ENCODE results near the gene KRTAP12-1.

The KRTAP12-1 gene

GRCh38 chr21:44718571-44718970 lies 36.6 kb upstream of the KRTAP12-1 start:
- TF ChIP-seq, protein P1, sequence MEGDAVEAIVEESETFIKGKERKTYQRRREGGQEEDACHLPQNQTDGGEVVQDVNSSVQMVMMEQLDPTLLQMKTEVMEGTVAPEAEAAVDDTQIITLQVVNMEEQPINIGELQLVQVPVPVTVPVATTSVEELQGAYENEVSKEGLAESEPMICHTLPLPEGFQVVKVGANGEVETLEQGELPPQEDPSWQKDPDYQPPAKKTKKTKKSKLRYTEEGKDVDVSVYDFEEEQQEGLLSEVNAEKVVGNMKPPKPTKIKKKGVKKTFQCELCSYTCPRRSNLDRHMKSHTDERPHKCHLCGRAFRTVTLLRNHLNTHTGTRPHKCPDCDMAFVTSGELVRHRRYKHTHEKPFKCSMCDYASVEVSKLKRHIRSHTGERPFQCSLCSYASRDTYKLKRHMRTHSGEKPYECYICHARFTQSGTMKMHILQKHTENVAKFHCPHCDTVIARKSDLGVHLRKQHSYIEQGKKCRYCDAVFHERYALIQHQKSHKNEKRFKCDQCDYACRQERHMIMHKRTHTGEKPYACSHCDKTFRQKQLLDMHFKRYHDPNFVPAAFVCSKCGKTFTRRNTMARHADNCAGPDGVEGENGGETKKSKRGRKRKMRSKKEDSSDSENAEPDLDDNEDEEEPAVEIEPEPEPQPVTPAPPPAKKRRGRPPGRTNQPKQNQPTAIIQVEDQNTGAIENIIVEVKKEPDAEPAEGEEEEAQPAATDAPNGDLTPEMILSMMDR (IDR thresholded peaks at IDR 0.05; ENCODE audit: low read length) = no peak
- TF ChIP-seq EZH2 (IDR thresholded peaks at IDR 0.05; ENCODE audit: borderline replicate concordance, low read length) = no peak
- Histone ChIP-seq H3K27me3 (ENCODE audit: insufficient read depth, low read length) (no peaks in the 10 kb centered on the region), H3K79me2 (ENCODE audit: insufficient read depth, low read length) (no peaks in the 10 kb centered on the region), H4K20me1 (ENCODE audit: insufficient read depth, low read length) (no peaks in the 10 kb centered on the region), H3K4me3 (ENCODE audit: low read depth, low read length, poor library complexity, severe bottlenecking) (no peak overlapping the region), H2AFZ (ENCODE audit: low read length) (no peak overlapping the region), H3K9ac (ENCODE audit: low read length) (no peak overlapping the region), H3K9me3 (ENCODE audit: low read length) (no peaks in the 10 kb centered on the region), H3K4me1 (ENCODE audit: insufficient read depth, low read length, severe bottlenecking) (no peaks in the 10 kb centered on the region), H3K36me3 (ENCODE audit: insufficient read depth, low read length) (no peaks in the 10 kb centered on the region), H3K4me2 (ENCODE audit: low read length) (no peak overlapping the region), H3F3A (ENCODE audit: insufficient read depth, low read length) (no peaks in the 10 kb centered on the region), H3K9me2 (ENCODE audit: low read depth, low read length) (no peaks in the 10 kb centered on the region), H3K27ac (ENCODE audit: low read depth, low read length, poor library complexity, severe bottlenecking) (no peak overlapping the region)

DNA sequence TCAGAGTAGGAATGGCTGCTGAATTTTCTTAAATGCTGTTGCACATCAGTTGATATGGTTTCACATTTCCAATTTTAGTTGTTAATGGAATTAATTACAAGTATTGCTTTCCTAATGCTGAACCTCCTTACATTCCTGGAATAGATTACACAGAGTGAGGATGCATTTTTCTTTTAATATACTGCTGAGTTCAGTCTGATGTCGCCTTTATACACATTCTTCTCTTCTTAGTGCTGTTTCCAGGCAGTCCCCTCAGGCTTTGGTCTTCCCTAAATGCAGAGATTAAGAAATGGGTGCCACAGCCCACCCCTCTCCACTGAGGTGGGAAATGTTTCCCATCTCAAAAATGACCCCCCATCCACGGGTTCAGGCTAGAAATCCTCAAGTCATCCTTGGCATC lies 36.1 kb upstream of the KRTAP12-1 start:
- Histone ChIP-seq H3K9me2 (ENCODE audit: low read depth, low read length) (no peaks in the 10 kb centered on the region), H3F3A (ENCODE audit: insufficient read depth, low read length) (no peaks in the 10 kb centered on the region), H4K20me1 (ENCODE audit: insufficient read depth, low read length) (no peaks in the 10 kb centered on the region), H3K9me3 (ENCODE audit: low read length) (no peaks in the 10 kb centered on the region), H3K4me3 (ENCODE audit: low read depth, low read length, poor library complexity, severe bottlenecking) (no peak overlapping the region), H3K27me3 (ENCODE audit: insufficient read depth, low read length) (no peaks in the 10 kb centered on the region), H3K79me2 (ENCODE audit: insufficient read depth, low read length) (no peaks in the 10 kb centered on the region), H3K27ac (ENCODE audit: low read depth, low read length, poor library complexity, severe bottlenecking) (no peak overlapping the region), H2AFZ (ENCODE audit: low read length) (no peak overlapping the region), H3K9ac (ENCODE audit: low read length) (no peak overlapping the region), H3K36me3 (ENCODE audit: insufficient read depth, low read length) (no peaks in the 10 kb centered on the region), H3K4me2 (ENCODE audit: low read length) (no peak overlapping the region), H3K4me1 (ENCODE audit: insufficient read depth, low read length, severe bottlenecking) (no peaks in the 10 kb centered on the region)
- TF ChIP-seq, protein P1 (IDR thresholded peaks at IDR 0.05; ENCODE audit: low read length) = no peak
- no peak for TF ChIP-seq EZH2 (IDR thresholded peaks at IDR 0.05; ENCODE audit: borderline replicate concordance, low read length)

- Histone ChIP-seq H3K36me3 (ENCODE audit: insufficient read depth, low read length) (no peaks in the 10 kb centered on the region), H3K27me3 (ENCODE audit: insufficient read depth, low read length) (no peaks in the 10 kb centered on the region), H3F3A (ENCODE audit: insufficient read depth, low read length) (no peaks in the 10 kb centered on the region), H4K20me1 (ENCODE audit: insufficient read depth, low read length) (no peaks in the 10 kb centered on the region), H3K9ac (ENCODE audit: low read length) (no peak overlapping the region), H3K9me2 (ENCODE audit: low read depth, low read length) (no peaks in the 10 kb centered on the region), H2AFZ (ENCODE audit: low read length) (no peak overlapping the region), H3K4me1 (ENCODE audit: insufficient read depth, low read length, severe bottlenecking) (no peaks in the 10 kb centered on the region), H3K9me3 (ENCODE audit: low read length) (no peaks in the 10 kb centered on the region), H3K27ac (ENCODE audit: low read depth, low read length, poor library complexity, severe bottlenecking) (no peak overlapping the region), H3K4me2 (ENCODE audit: low read length) (no peak overlapping the region), H3K79me2 (ENCODE audit: insufficient read depth, low read length) (no peaks in the 10 kb centered on the region), H3K4me3 (ENCODE audit: low read depth, low read length, poor library complexity, severe bottlenecking) (no peak overlapping the region)
- TF ChIP-seq EZH2 (IDR thresholded peaks at IDR 0.05; ENCODE audit: borderline replicate concordance, low read length) = no peak
- TF ChIP-seq, protein P1 (IDR thresholded peaks at IDR 0.05; ENCODE audit: low read length) = no peak
These were observed 35.0 kb upstream of the KRTAP12-1 start for GRCh38 chr21:44716984-44717383.

Data from OCI-LY1 (cell line).